Activated T-cell treated with anti-CD3 and anti-CD28 coated beads for 48 hours (primary cell): Measurements from ENCODE around the gene ARRB2.
A peak's percentile ranks its signal among the peaks of the same experiment; 100 is the strongest.
"Not testable (repeated sequence)": the region's sequence is repeated elsewhere in the genome, so short reads cannot be mapped to it uniquely, and the experiment has no call there.

Experiments
- DNase-seq: peaks from one replicate; pipeline ENCODE4 v3.0.0-alpha.2; 2020; ENCODE audit warnings: low read depth

ARRB2 gene

GRCh38 chr17:4709794-4710692 lies at the start of gene ARRB2:
TSS of gene ARRB2 (plus strand) at chr17:4710632. CDS start at chr17:4710722, 90 bp downstream.
- peak; percentile 99 for DNase-seq

GRCh38 chr17:4663711-4664110 lies 46.7 kb upstream of the ARRB2 start:
- no peak for DNase-seq

GRCh38 chr17:4664230-4664629 lies 46.2 kb upstream of the ARRB2 start:
- no peak for DNase-seq

GRCh38 chr17:4665027-4665426 lies 45.4 kb upstream of the ARRB2 start:
- DNase-seq, result no peak

GRCh38 chr17:4666296-4666695 lies 44.1 kb upstream of the ARRB2 start:
- no peak for DNase-seq

GRCh38 chr17:4667166-4667565 lies 43.3 kb upstream of the ARRB2 start:
- DNase-seq, result no peak

GRCh38 chr17:4672055-4672630 lies 38.3 kb upstream of the ARRB2 start:
- no peak for DNase-seq

GRCh38 chr17:4672751-4673150 lies 37.7 kb upstream of the ARRB2 start:
- DNase-seq, result no peak

GRCh38 chr17:4673169-4673568 lies 37.3 kb upstream of the ARRB2 start:
- no peak for DNase-seq

- no peak for DNase-seq
Measured at GRCh38 chr17:4673986-4674684, 36.3 kb upstream of the ARRB2 start.

GRCh38 chr17:4674685-4674998 lies 35.8 kb upstream of the ARRB2 start:
- no peak for DNase-seq

GRCh38 chr17:4675791-4676190 lies 34.6 kb upstream of the ARRB2 start:
- no peak for DNase-seq

GRCh38 chr17:4676791-4677190 lies 33.6 kb upstream of the ARRB2 start:
- DNase-seq, result no peak

GRCh38 chr17:4678448-4679026 lies 31.9 kb upstream of the ARRB2 start:
- DNase-seq, result peak; percentile 49

- no peak for DNase-seq
Measured at GRCh38 chr17:4679658-4680057, 30.8 kb upstream of the ARRB2 start.

GRCh38 chr17:4683739-4684138 lies 26.7 kb upstream of the ARRB2 start:
- DNase-seq, result not testable (repeated sequence)

- not testable (repeated sequence) for DNase-seq
Measured at GRCh38 chr17:4689872-4690271, 20.6 kb upstream of the ARRB2 start.

GRCh38 chr17:4690745-4691144 lies 19.7 kb upstream of the ARRB2 start:
- no peak for DNase-seq

- no peak for DNase-seq
Measured at GRCh38 chr17:4691686-4692085, 18.7 kb upstream of the ARRB2 start.

- no peak for DNase-seq
Measured at GRCh38 chr17:4693416-4693815, 17.0 kb upstream of the ARRB2 start.

GRCh38 chr17:4696437-4696805 lies 14.0 kb upstream of the ARRB2 start:
- no peak for DNase-seq

- DNase-seq, result not testable (repeated sequence)
Measured at GRCh38 chr17:4699401-4700056, 10.9 kb upstream of the ARRB2 start.
